Tibial nerve (tissue), 3 donors: Measurements from ENCODE around the gene AHRR.

Experiments used
- CTCF ChIP-seq, 5 experiments: fragments of 200-600 bp in 3 of 5; fragments of 450-650 bp in 2 of 5; sonication (generic) in 3 of 5; IDR thresholded peaks; one replicate each; pipeline ENCODE4 v1.5.1; 2016 to 2019; ENCODE audit warnings: antibody characterized with exemption in 5 of 5, mild to moderate bottlenecking in 3 of 5, moderate library complexity in 2 of 5
- POLR2A ChIP-seq, 2 donors: fragments of 450-650 bp; IDR thresholded peaks; one replicate each; pipeline ENCODE4 v1.6.1; 2017; ENCODE audit warnings: antibody characterized with exemption in 2 of 2, mild to moderate bottlenecking in 2 of 2, moderate library complexity in 2 of 2

GRCh38 chr5:441996-442334 lies 120.5 kb downstream of the AHRR start:
- no peak for TF ChIP-seq CTCF (IDR thresholded peaks at IDR 0.05)
- TF ChIP-seq POLR2A (IDR thresholded peaks at IDR 0.05) = no peak
